VCaP (cell line): ENCODE results near the gene NRG2.

Source experiments
- H3K27ac ChIP-seq: fragments of 450-650 bp; 2 replicates; pipeline ENCODE4 v1.5.1; 2017
- CTCF ChIP-seq: fragments of 450-650 bp; conservative IDR thresholded peaks from 2 replicates; pipeline ENCODE4 v1.5.1; 2017; ENCODE audit warnings: mild to moderate bottlenecking, moderate library complexity

NRG2 gene

GRCh38 chr5:140003519-140003918 lies 39.6 kb downstream of the NRG2 start:
- TF ChIP-seq CTCF = no peak
- H3K27ac ChIP-seq = no peak overlapping the region

DNA sequence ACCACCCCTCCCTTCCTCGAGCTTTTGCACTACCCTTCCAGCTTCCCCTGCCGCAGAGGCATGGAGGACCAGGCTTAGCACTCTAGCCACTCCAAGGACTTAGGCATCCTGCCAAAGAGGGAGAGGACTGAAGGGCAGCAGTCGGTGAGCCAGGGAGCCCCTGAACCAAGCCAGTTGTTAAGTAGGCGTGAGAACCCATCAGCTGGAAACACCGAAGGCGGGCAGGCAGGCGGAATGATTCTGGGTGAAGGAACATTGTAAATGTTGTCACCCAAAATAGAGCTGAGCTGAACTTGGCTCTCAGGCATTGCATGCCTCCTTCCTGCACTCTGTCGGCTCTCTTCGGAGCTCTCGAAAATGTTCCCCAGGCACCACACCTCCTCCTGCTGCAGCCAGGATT lies 42.8 kb downstream of the NRG2 start:
- H3K27ac ChIP-seq = no peak overlapping the region
- no peak for TF ChIP-seq CTCF

- H3K27ac ChIP-seq = no peak overlapping the region
- no peak for TF ChIP-seq CTCF
These were observed 44.3 kb downstream of the NRG2 start for GRCh38 chr5:139998837-139999236.

DNA sequence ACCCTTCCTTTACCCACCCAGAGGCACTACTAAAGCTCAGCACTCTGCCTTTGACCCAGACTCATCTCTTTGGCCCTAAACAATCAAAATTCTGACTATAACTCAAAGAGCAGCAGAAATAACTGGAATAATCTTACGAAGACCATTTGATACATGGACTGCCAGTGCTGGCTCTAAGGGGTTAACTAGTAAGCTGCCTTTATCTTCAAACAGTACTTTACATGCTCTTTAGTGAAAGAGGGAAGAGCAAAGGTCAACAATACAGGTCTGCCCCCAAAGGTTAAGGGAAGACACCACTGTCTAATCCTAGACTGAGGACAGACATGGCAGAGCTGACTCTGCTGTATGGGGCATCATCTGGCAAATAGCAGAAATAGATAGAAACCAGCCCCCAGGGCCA lies 45.8 kb downstream of the NRG2 start:
- H3K27ac ChIP-seq = no peak overlapping the region
- no peak for TF ChIP-seq CTCF

- TF ChIP-seq CTCF = no peak
These were observed 47.2 kb downstream of the NRG2 start for GRCh38 chr5:139995929-139996328.

GRCh38 chr5:139994234-139994633 lies 48.9 kb downstream of the NRG2 start:
- H3K27ac ChIP-seq = no peak overlapping the region
- no peak for TF ChIP-seq CTCF

More at GRCh38 chr5:139995929-139996328, 47.2 kb downstream of the NRG2 start:
- H3K27ac ChIP-seq = no peak overlapping the region

DNA sequence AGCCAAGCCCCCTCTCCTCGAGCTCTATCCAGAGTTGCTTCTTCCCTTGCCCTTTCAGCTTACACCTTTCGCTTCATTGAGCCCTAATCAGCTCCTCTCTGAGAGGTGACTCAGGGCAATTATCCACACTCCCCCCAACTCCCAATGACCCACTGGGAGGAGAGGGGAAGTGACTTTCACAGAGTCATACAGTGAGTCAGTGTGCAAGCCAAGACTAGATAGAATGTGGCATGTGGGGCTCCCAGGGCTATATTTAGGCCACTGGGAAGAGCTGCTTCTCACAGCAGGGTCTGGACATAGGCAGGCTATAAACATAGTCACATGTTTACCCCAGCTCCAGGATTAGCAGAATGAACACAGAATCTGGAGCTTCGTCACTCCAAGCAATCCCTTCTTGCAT lies 57.4 kb downstream of the NRG2 start:
- no peak for TF ChIP-seq CTCF
- H3K27ac ChIP-seq = no peak overlapping the region

DNA sequence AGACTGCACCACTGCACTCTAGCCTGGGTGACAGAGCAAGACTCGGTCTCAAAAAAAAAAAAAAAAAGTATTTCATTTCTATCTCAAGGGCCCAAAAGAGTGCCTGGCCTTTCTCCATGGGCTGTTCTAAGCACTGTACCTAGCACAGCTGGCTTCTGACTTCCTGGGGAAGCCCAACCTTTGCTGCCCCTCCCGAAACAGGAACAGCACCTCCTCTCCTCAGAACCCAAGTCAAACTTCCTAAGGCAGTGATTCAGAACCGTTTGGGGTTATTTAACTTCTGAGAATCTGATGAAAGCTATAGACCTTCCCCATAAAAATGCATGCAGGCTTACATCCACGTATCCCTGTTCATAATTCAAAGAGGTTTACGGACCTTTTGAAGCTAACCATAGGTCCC lies 57.8 kb downstream of the NRG2 start:
- no peak overlapping the region for H3K27ac ChIP-seq
- TF ChIP-seq CTCF = no peak
